Peyer's patch (tissue), 4 donors: ENCODE results near the gene UVRAG.

Experiments
- CTCF ChIP-seq, 6 experiments: fragments of 450-650 bp in 4 of 6; fragments of 200-600 bp in 2 of 6; sonication (generic) in 1 of 6; IDR thresholded peaks; one replicate each; pipeline ENCODE4 v1.5.1; 2017 to 2019; ENCODE audit warnings: antibody characterized with exemption in 6 of 6, mild to moderate bottlenecking in 3 of 6, moderate library complexity in 1 of 6
- POLR2A ChIP-seq, 2 donors: fragments of 450-650 bp; IDR thresholded peaks; one replicate each; pipeline ENCODE4 v1.5.1; 2017; ENCODE audit warnings: antibody characterized with exemption in 2 of 2, mild to moderate bottlenecking in 2 of 2, moderate library complexity in 2 of 2

GRCh38 chr11:75785187-75785586 lies 29.8 kb upstream of the UVRAG start:
- TF ChIP-seq CTCF (IDR thresholded peaks at IDR 0.05), result no peak
- no peak for TF ChIP-seq POLR2A (IDR thresholded peaks at IDR 0.05)
